Heart left ventricle (tissue), 16 donors: ENCODE data around the gene HIVEP1. TPM values are rescaled to one million over a fixed set of nuclear protein-coding genes. Genes with fewer than 3 reads are reported as not detected.

ENCODE experiments used
- ATAC-seq, 4 donors: fragments of 200-7000 bp; cut with Tn5 transposase; one replicate each; pipeline ENCODE4 v1.9.1; 2020 to 2022; ENCODE audit warnings: moderate library complexity in 4 of 4, mild to moderate bottlenecking in 3 of 4, moderate number of reproducible peaks in 1 of 4
- DNase-seq, 5 donors: peaks; one replicate each; pipeline ENCODE4 v3.0.0-alpha.2; 2020
- H3K27ac ChIP-seq, 12 donors: fragments of 200-600 bp; sonication (generic) in 4 of 12; one replicate each; pipeline versions ENCODE4 v1.5.0 to v1.8.0; 2016 to 2022; ENCODE audit warnings: mild to moderate bottlenecking in 2 of 12
- H3K27me3 ChIP-seq, 9 donors: fragments of 200-600 bp; sonication (generic) in 2 of 9; one replicate each; pipeline versions ENCODE4 v1.5.1 to v1.8.0; 2016 to 2022; ENCODE audit warnings: mild to moderate bottlenecking in 3 of 9
- H3K36me3 ChIP-seq, 9 donors: fragments of 200-600 bp; sonication (generic) in 2 of 9; one replicate each; pipeline versions ENCODE4 v1.5.0 to v1.8.0; 2018 to 2022; ENCODE audit warnings: mild to moderate bottlenecking in 2 of 9
- H3K4me1 ChIP-seq, 12 donors: fragments of 200-600 bp; sonication (generic) in 4 of 12; one replicate each; pipeline versions ENCODE4 v1.5.0 to v1.8.0; 2016 to 2022; ENCODE audit warnings: mild to moderate bottlenecking in 3 of 12
- H3K4me3 ChIP-seq, 12 donors: fragments of 200-600 bp; sonication (generic) in 4 of 12; one replicate each; pipeline versions ENCODE4 v1.5.0 to v1.8.0; 2017 to 2022; ENCODE audit warnings: mild to moderate bottlenecking in 9 of 12, moderate library complexity in 4 of 12
- H3K9me3 ChIP-seq, 12 donors: fragments of 200-600 bp; sonication (generic) in 4 of 12; one replicate each; pipeline versions ENCODE4 v1.5.0 to v1.8.0; 2016 to 2022; ENCODE audit warnings: mild to moderate bottlenecking in 1 of 12
- CTCF ChIP-seq, 12 donors: fragments of 200-600 bp; sonication (generic) in 4 of 12; IDR thresholded peaks; one replicate each; pipeline versions ENCODE4 v1.5.0 to v1.8.0; 2018 to 2022; ENCODE audit warnings: antibody characterized with exemption in 12 of 12, mild to moderate bottlenecking in 5 of 12
- POLR2A ChIP-seq, 2 donors: fragments of 450-650 bp; IDR thresholded peaks; one replicate each; pipeline ENCODE4 v1.6.1; 2017; ENCODE audit warnings: antibody characterized with exemption in 2 of 2, mild to moderate bottlenecking in 2 of 2, moderate library complexity in 2 of 2
- WGBS, 4 donors: extraction: QIAGEN DNeasy Blood & Tissue Kit in 2 of 4; methylation state at CpG; one replicate each; pipeline versions ENCODE4 v1.1.5 to v1.1.7; 2013 to 2018; 5-methylcytosine and 5-hydroxymethylcytosine counted together
- intact Hi-C, 10 donors: fragments of 100-400 bp; cut with DNase I; formaldehyde crosslinking; loops; one replicate each; pipeline versions ENCODE4 v1.11.1 to v1.14.2; 2022
- polyA plus RNA-seq, 2 donors: library from polyadenylated mRNA; stranded (reverse); fragments of 200-250 nt; gene quantifications; one replicate each; pipeline ENCODE4 v1.2.3, GENCODE V29; 2013
- total RNA-seq, 9 donors: library from RNA; depleted of rRNA in 2 of 9; stranded (reverse); fragments of >200 nt in 2 of 9; fragmentation: NEBNext Ultra II Directional in 3 of 9; extraction: Animal tissue kit (Norgen Biotek cat#: 25700) in 3 of 9; gene quantifications; one replicate each; pipeline versions ENCODE4 v1.1.0 to v1.2.4, GENCODE V29; 2016 to 2023
- donor health status: ischemic (EF 13 %, LVEDD 7.1; RV severe dilation, severe dysfunction).
- donor health status: healthy with polysubstance abuse.
- donor health status: DM: no; HTN: yes; CAD: no.
- donor health status: DM: no; HTN: no; CAD: no.
- donor health status: ischemic (EF 25% LVEDD 6.9; RV normal size, moderate dysfunction).
- donor health status: ischemic (EF 25% LVEDD 5.7; RV mildly dilated, moderate dysfunction).
- donor health status: healthy.
- donor health status: DM: yes; HTN: yes; CAD: no.
- donor health status: ischemic (EF 35%, LVEDD 5.7; RV mildly dilated, moderate dysfunction).
- donor health status: nonischemic (EF 11% LVEDD 7.7; RV severe dilation, severe dysfunction).
- donor health status: DM: yes; HTN: yes; CAD: no.
- donor health status: PGD.
- donor health status: ischemic (EF 29% LVEDD 5.4; RV normal size, mild dysfunction).
- donor health status: nonischemic (EF 23%, LVEDD 6.1; RV moderate dilation, normal function).

HIVEP1 gene
- total and polyA plus RNA-seq, 11 donors = 3.5 to 22.8 (median 12.5) TPM

- ATAC-seq = no peak
- no peak overlapping the region for H3K4me3 ChIP-seq
- peaks cover 0 to 4% (median 0%) of the 10 kb centered on the region in 12 donors for H3K4me1 ChIP-seq
- no peak for DNase-seq
- no peak overlapping the region for H3K27ac ChIP-seq
- peaks cover 0 to 24% (median 16%) of the 10 kb centered on the region in 9 donors for H3K36me3 ChIP-seq
- no peaks in the 10 kb centered on the region for H3K9me3 ChIP-seq
- no peaks in the 10 kb centered on the region for H3K27me3 ChIP-seq
- intact Hi-C loops = no loop called here
- TF ChIP-seq CTCF (IDR thresholded peaks at IDR 0.05) (no peak), POLR2A (IDR thresholded peaks at IDR 0.05) (no peak)
- 90 to 94% (median 92%) methylated on average over 1 of the region's 1 CpG for WGBS, 4 donors
These were observed 113.9 kb downstream of the HIVEP1 start for GRCh38 chr6:12126051-12126450.

GRCh38 chr6:12129523-12129922, 117.4 kb downstream of the HIVEP1 start:
- intact Hi-C loops = no loop called here
- peaks cover 0 to 18% (median 0%) of the 10 kb centered on the region in 12 donors for H3K4me1 ChIP-seq
- H3K27ac ChIP-seq = no peak overlapping the region
- 80 to 100% (median 92%) methylated on average over 1 of the region's 1 CpG for WGBS, 4 donors
- no peaks in the 10 kb centered on the region for H3K9me3 ChIP-seq
- no peak for ATAC-seq
- TF ChIP-seq CTCF (IDR thresholded peaks at IDR 0.05) (no peak), POLR2A (IDR thresholded peaks at IDR 0.05) (no peak)
- H3K4me3 ChIP-seq = no peak overlapping the region
- no peak for DNase-seq
- H3K36me3 ChIP-seq = peaks cover 0 to 17% (median 2%) of the 10 kb centered on the region in 9 donors
- H3K27me3 ChIP-seq = no peaks in the 10 kb centered on the region

GRCh38 chr6:12132351-12133222, 120.5 kb downstream of the HIVEP1 start:
- intact Hi-C loops = no loop called here
- DNase-seq (no peak), ATAC-seq (no peak)
- TF ChIP-seq CTCF (IDR thresholded peaks at IDR 0.05) (no peak), POLR2A (IDR thresholded peaks at IDR 0.05) (no peak)
- H3K27ac ChIP-seq = no peak overlapping the region
- 84 to 88% (median 86%) methylated on average over 4 of the region's 4 CpGs for WGBS, 4 donors
- H3K4me1 ChIP-seq = peaks cover 0 to 24% (median 3%) of the 10 kb centered on the region in 12 donors
- no peaks in the 10 kb centered on the region for H3K27me3 ChIP-seq
- H3K4me3 ChIP-seq = no peak overlapping the region
- peaks cover 0 to 23% (median 5%) of the 10 kb centered on the region in 9 donors for H3K36me3 ChIP-seq
- no peaks in the 10 kb centered on the region for H3K9me3 ChIP-seq

GRCh38 chr6:12134581-12134980, 122.5 kb downstream of the HIVEP1 start:
- H3K4me1 ChIP-seq = peaks cover 0 to 28% (median 5%) of the 10 kb centered on the region in 12 donors
- H3K4me3 ChIP-seq = no peak overlapping the region
- intact Hi-C loops = loop anchor here in 1 of 10 donors (2.0 kb wide), 1 partner anchor 18 kb away; no protein-coding TSS in a partner anchor
- 38 to 52% (median 47%) methylated on average over 1 of the region's 1 CpG for WGBS, 4 donors
- no peaks in the 10 kb centered on the region for H3K27me3 ChIP-seq
- no peaks in the 10 kb centered on the region for H3K9me3 ChIP-seq
- H3K27ac ChIP-seq = no peak overlapping the region
- no peak for DNase-seq
- peaks cover 0 to 35% (median 9%) of the 10 kb centered on the region in 9 donors for H3K36me3 ChIP-seq
- ATAC-seq = no peak
- no peak for TF ChIP-seq POLR2A (IDR thresholded peaks at IDR 0.05)
- no peak for TF ChIP-seq CTCF (IDR thresholded peaks at IDR 0.05)
